Amygdala (tissue), 56 donors: ENCODE data around the gene EVI5L.
A peak's percentile ranks its signal among the peaks of the same experiment; 100 is the strongest.

Source experiments
- DNase-seq, 56 donors: peaks; one replicate each; lab custom pipeline; 2025; lab: John Stamatoyannopoulos, UW

The EVI5L gene

DNA sequence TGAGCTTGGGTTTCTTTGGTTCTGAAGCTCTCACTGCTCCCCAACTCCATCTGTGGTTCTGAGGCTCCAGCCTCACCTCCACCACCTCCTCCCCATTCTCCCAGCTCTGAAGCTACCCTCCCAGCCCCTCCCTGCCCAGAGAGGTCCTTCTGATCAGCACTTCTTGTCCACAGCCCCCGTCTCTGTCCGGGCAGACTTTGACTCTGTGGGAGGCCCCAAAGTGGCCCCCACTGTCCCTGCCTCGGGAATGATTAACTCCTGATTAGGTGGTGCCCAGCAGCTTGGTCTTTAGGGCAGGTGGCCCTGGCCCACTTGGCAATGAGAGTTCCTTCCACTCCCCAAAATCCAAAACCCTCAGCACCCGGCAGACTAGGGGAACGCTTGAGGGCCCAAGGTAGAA lies 14.4 kb downstream of the EVI5L start:
- DNase-seq = no peak

GRCh38 chr19:7844951-7845350 lies 14.9 kb downstream of the EVI5L start:
- DNase-seq = no peak

DNA sequence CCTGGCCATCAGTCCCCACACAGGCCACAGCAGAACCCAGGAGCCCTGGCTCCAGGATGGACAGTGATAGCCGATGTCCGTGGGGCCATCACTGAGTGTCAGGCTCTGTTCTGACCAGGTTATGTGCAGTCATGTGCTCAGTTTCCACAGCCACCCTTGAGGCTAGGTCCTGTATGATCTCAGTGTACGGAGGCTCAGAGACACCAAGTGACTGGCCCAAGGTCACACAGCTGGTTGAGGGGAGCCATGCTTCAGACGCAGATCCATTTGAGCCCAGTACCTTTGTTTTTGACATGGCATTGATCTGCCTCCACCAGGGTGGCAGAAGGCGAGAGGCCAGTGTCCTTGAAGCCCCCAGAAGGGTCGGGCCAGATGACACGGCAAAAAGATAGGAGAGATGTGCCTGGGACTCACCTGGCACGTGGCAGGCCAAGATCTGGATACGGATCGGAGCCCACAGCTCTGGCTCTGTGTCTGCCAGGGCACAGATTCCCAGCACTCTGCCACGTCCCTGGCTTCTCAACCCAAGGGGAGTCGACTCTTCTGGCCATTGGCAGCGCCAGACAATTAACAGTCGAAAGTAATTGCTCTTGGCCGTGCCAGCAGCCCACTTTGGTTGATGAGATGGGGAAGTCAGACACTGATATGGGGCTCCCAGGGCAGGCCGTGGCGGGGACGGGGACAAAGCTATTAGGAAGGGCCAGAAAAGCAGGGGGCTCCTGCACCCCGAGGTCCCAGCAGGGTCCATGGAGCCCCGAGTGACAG lies 15.6 kb downstream of the EVI5L start:
- DNase-seq = no peak

DNA sequence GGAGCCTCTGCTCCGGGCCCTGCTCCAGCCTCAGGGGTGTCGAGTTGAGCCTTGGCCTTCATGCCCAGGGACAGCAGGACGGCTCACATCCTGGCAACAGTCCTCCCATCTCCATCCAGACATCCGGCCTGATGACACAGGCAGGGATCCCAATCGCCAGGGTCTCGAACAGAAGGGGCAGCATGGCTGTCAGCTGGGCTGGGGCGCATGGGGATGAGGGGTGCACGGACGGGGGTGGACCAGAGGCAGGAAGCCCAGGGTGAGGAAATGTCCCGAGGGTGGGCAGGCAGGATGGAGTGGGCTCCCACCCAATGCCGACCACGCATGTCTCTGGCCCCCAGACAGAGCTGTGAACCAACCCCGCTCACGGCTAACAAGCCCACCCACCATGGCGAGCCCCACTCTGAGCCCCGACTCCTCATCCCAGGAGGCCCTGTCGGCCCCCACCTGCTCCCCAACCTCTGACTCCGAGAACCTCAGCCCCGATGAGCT lies 16.2 kb downstream of the EVI5L start:
- no peak for DNase-seq

DNA sequence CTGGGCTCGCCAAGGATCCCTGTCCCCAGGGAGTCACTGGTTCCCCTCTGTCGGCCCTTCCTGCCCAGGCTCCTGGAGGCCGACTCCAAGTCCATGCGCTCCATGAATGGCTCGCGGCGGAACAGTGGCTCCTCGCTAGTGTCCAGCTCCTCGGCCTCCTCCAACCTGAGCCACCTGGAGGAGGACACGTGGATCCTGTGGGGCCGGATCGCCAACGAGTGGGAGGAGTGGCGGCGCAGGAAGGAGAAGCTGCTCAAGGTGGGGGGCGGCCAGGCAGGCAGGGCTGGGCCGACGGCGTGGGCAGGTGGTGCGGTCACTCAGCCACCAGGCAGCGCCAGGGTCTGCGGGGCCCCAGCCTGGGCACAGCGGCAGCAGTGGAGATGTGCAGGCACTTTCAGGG lies 17.6 kb downstream of the EVI5L start:
- no peak for DNase-seq

GRCh38 chr19:7848779-7849457 lies 18.9 kb downstream of the EVI5L start:
- DNase-seq = peak in 28 of 56 donors; percentile 7 to 68 (median 42)

- DNase-seq = no peak
These were observed 19.6 kb downstream of the EVI5L start for GRCh38 chr19:7849631-7849999.

GRCh38 chr19:7850000-7850813 lies 20.2 kb downstream of the EVI5L start:
- peak in 26 of 56 donors; percentile 11 to 59 (median 30) for DNase-seq

DNA sequence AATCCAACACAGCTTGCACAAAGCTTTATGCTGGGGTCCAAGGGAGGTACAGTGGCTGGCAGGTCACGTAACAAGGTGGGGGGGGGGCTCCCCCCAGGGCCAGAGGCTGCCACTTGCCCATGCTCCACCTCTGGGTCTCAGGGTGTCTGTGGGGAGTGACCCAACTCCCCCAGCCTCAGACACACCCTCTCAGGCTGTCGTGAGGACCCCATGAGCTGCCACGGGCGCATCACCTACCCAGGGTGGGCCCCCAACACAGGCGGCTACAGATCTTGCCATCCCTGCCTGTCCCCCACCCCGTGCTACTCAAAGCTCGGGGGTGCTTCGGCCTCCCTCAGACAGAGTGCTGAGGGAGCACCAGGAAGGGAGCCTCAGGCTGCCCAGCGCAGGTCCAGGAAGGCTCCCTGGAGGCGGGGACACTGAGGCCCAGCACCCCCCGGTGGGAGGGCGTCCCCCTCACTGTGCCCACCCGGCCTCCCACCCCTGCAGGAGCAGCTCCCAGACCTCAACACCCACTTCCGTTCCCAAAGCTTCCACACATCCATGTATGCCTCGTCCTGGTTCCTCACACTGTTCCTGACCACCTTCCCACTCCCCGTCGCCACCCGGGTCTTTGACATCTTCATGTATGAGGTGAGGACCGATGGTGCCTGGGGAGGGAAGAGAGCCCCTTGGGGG lies 21.1 kb downstream of the EVI5L start:
- no peak for DNase-seq

DNA sequence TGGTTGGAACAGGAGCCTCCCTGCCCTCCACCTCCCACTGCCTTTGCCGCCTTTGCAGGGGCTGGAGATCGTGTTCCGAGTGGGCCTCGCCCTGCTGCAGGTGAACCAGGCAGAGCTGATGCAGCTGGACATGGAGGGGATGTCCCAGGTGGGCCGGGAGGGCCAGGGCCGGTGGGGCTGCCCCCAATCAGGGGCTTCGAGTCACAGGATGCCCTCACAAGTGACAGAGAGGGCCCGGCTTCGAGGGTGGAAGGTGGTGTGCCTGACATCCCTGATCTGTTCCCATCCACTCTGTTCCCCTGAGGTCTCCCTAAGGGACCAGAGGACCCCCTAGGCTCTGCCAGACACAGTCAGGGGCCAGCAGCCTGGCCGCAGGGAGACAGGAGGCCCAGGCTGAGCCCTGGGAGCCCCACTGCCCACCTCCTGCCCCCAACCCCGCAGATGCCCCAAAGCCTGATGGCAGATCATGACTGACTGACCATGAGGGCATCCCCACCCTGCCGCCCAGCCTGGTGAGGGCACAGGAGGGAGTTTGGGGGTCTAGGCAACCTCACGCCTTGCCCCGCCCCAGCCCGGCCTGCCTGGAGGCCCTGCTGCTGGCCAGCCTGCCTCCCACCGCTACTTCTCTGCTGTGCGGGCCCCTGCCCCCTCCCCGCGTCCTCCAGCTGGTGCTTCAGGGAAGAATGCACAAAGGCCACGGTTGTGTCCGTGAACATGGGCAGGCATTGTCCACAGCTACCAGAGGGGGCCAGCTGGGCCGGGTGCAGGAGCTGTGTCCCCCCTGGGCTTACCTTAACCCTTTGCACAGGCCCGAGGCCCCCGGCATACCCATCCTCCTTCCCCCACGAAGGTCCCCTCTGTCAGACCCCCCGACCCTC lies 21.8 kb downstream of the EVI5L start:
- peak in 55 of 56 donors; percentile 30 to 97 (median 84) for DNase-seq

DNA sequence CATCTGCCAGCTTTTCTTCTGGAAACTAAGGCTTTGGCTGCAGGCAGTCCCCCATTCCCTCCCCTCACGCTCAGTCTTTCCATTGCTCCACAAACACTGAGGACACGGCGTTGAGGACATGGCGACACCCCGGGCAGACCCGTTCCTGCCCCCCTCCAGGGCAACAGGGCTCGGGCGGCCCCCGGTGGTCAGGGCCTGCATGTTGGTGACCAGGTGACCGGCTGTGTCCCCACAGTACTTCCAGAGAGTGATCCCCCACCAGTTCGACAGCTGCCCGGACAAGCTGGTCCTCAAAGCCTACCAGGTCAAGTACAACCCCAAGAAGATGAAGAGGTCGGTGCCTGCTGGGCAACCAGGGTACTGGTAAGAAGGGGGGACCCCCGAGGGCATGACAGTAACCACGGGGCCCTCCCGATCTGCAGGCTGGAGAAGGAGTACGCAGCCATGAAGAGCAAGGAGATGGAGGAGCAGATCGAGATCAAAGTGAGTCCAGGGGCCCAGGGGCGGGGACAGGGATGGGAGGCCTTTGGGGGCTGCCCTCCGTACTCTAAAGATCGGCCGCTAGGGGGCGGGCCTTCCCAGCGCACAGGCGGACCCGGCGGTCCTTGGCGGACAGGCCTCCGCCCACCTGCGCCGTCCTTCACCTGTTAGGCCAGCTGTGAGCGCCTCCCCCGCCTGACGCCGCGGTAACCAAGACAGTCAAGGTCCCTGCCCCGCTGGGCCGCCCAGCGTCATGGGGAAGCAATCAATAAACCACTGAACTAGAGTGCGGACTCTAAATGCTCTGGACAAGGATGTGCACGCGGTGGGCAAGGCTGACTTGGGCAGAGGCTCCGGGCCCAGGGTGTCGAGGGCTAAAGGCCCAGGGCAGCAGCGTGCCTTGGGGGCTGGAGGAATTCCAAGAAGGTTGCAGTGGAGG lies 23.1 kb downstream of the EVI5L start:
- peak in 40 of 56 donors; percentile 18 to 84 (median 55) for DNase-seq

GRCh38 chr19:7853770-7854128 lies 23.7 kb downstream of the EVI5L start:
- DNase-seq = no peak

- DNase-seq = no peak
These were observed 25.5 kb downstream of the EVI5L start for GRCh38 chr19:7855426-7856108.

DNA sequence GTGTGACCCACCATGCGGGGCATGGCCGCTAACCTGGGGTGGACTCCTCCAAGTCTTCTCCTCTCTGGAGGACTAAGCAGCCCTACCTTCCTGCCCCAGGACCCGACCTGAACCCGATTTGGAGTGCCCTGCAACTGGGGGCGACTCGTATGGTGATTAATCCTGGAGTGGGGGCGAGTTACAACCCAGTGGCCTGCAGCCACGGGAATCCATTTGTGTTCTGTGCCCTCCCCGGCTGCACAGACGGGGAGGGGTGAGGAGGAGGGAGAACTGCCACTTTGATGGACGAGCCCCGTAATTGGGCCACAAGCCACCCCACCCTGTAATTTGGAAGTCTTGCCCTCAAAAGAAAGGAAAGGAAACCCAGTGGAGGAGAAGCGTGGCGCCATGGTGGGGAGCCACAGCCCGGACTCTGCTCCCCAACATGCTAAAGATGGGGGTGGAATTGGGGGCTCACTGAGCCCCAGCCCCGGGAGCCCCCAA lies 26.1 kb downstream of the EVI5L start:
- no peak for DNase-seq

- DNase-seq = no peak
These were observed 27.0 kb downstream of the EVI5L start for GRCh38 chr19:7856679-7857663.

GRCh38 chr19:7857727-7858108 lies 27.7 kb downstream of the EVI5L start:
- DNase-seq = no peak
